ENCODE results near the gene GPR37L1. TPM values are rescaled to one million over a fixed set of nuclear protein-coding genes. Genes with fewer than 3 reads are reported as not detected.

Gene GPR37L1
- total and polyA plus RNA-seq, 10 donors: 0.16 TPM; not detected in 9

- Histone ChIP-seq H3K4me1 (no peaks in the 10 kb centered on the region), H3K27ac (no peak overlapping the region), H3K36me3 (no peaks in the 10 kb centered on the region), H3K4me3 (no peak overlapping the region), H3K9me3 (no peaks in the 10 kb centered on the region), H3K27me3 (replicated peaks in 1 of 7) (peaks cover 0 to 3% (median 0%) of the 10 kb centered on the region in 7 donors)
- TF ChIP-seq POLR2A (IDR thresholded peaks at IDR 0.05): no peak
- TF ChIP-seq POLR2AphosphoS5 (IDR thresholded peaks at IDR 0.05): no peak
- no peak for TF ChIP-seq CTCF (IDR thresholded peaks at IDR 0.05 in 8 of 11, conservative IDR thresholded peaks at IDR 0.05 in 3 of 11)
- intact Hi-C loops (cut with DNase I; ENCODE audit: low total_unique reads): no loop called here
- WGBS, 5 donors: 65 to 79% (median 78%) methylated on average over 7 of the region's 7 CpGs
- no peak for DNase-seq
Measured at GRCh38 chr1:202085682-202086373, 36.9 kb upstream of the GPR37L1 start.

- intact Hi-C loops (cut with DNase I; ENCODE audit: low total_unique reads): no loop called here
- Histone ChIP-seq H3K4me1 (no peaks in the 10 kb centered on the region), H3K27me3 (replicated peaks in 1 of 7) (peaks cover 0 to 4% (median 0%) of the 10 kb centered on the region in 7 donors), H3K27ac (no peak overlapping the region), H3K36me3 (no peaks in the 10 kb centered on the region), H3K9me3 (no peaks in the 10 kb centered on the region), H3K4me3 (no peak overlapping the region)
- 62 to 84% (median 68%) methylated on average over 7 of the region's 7 CpGs for WGBS, 5 donors
- no peak for DNase-seq
- TF ChIP-seq CTCF (IDR thresholded peaks at IDR 0.05 in 8 of 11, conservative IDR thresholded peaks at IDR 0.05 in 3 of 11): no peak
- no peak for TF ChIP-seq POLR2AphosphoS5 (IDR thresholded peaks at IDR 0.05)
- no peak for TF ChIP-seq POLR2A (IDR thresholded peaks at IDR 0.05)
Measured at GRCh38 chr1:202086579-202087350, 36.0 kb upstream of the GPR37L1 start.

GRCh38 chr1:202088206-202088605, 34.5 kb upstream of the GPR37L1 start:
- Histone ChIP-seq H3K4me1 (no peaks in the 10 kb centered on the region), H3K27ac (no peak overlapping the region), H3K27me3 (replicated peaks in 1 of 7) (peaks cover 0 to 4% (median 0%) of the 10 kb centered on the region in 7 donors), H3K4me3 (no peak overlapping the region), H3K36me3 (no peaks in the 10 kb centered on the region), H3K9me3 (no peaks in the 10 kb centered on the region)
- WGBS, 5 donors: 72 to 85% (median 80%) methylated on average over 3 of the region's 3 CpGs
- DNase-seq: no peak
- intact Hi-C loops (cut with DNase I; ENCODE audit: low total_unique reads): no loop called here
- no peak for TF ChIP-seq CTCF (IDR thresholded peaks at IDR 0.05 in 8 of 11, conservative IDR thresholded peaks at IDR 0.05 in 3 of 11)
- TF ChIP-seq POLR2AphosphoS5 (IDR thresholded peaks at IDR 0.05): no peak
- no peak for TF ChIP-seq POLR2A (IDR thresholded peaks at IDR 0.05)

GRCh38 chr1:202090994-202091393, 31.7 kb upstream of the GPR37L1 start:
- Histone ChIP-seq H3K9me3 (no peaks in the 10 kb centered on the region), H3K4me1 (no peaks in the 10 kb centered on the region), H3K27ac (no peak overlapping the region), H3K36me3 (no peaks in the 10 kb centered on the region), H3K27me3 (replicated peaks in 1 of 7) (peaks cover 0 to 4% (median 0%) of the 10 kb centered on the region in 7 donors), H3K4me3 (no peak overlapping the region)
- TF ChIP-seq CTCF (IDR thresholded peaks at IDR 0.05 in 8 of 11, conservative IDR thresholded peaks at IDR 0.05 in 3 of 11): no peak
- TF ChIP-seq POLR2A (IDR thresholded peaks at IDR 0.05): no peak
- TF ChIP-seq POLR2AphosphoS5 (IDR thresholded peaks at IDR 0.05): no peak
- 89 to 97% (median 94%) methylated on average over 3 of the region's 3 CpGs for WGBS, 5 donors
- intact Hi-C loops (cut with DNase I; ENCODE audit: low total_unique reads): no loop called here
- no peak for DNase-seq
